Measurements from ENCODE around the gene COX15. TPM values are rescaled to one million over a fixed set of nuclear protein-coding genes. Genes with fewer than 3 reads are reported as not detected.
A peak's percentile ranks its signal among the peaks of the same experiment; 100 is the strongest.

COX15 gene
- total RNA-seq, 4 donors from 2014 or later = 25.2 to 31.0 (median 30.4) TPM

DNA sequence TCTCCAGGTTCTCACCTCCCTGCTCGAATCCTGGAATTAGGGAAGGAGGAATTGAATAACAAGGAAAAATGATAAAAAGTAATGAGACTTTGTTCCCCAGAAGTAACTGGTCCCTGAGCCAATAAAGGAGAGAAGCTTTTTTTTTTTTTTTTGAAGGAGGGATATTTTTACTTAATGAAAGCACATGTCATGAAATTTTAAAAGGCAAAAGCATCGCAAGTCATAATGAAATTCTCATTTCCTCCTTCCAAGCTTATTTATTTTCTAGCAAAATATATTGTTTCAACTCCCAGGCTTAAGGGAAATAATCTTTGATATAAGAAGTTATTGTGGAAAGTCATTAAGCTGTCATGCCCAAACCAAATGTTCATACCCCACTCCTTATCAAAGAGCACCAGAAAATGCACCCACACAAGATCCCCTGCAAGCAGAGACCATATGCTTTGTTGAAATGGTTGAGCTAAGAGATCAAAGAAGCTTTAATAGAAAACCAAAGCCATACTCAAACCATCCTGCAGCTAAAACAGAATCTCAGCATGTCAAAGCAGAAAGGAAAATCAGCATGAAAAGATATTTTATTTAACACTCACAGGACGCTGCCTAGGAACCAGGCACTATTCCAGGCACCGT is 33.9 kb upstream of the COX15 start:
- Histone ChIP-seq H3K27me3 (no peaks in the 10 kb centered on the region), H3K4me3 (no peak overlapping the region), H3K36me3 (peaks cover 0 to 29% (median 0%) of the 10 kb centered on the region in 3 donors), H3K4me1 (no peaks in the 10 kb centered on the region), H3K9me3 (peaks cover 0 to 4% (median 0%) of the 10 kb centered on the region in 4 donors), H3K27ac (no peak overlapping the region)
- no peak for DNase-seq (ENCODE audit: low spot score in 2 of 2)
- WGBS, 2 donors = 78 to 82% methylated on average over 4 of the region's 4 CpGs
- no peak for TF ChIP-seq POLR2A (IDR thresholded peaks at IDR 0.05)
- TF ChIP-seq, protein P1, sequence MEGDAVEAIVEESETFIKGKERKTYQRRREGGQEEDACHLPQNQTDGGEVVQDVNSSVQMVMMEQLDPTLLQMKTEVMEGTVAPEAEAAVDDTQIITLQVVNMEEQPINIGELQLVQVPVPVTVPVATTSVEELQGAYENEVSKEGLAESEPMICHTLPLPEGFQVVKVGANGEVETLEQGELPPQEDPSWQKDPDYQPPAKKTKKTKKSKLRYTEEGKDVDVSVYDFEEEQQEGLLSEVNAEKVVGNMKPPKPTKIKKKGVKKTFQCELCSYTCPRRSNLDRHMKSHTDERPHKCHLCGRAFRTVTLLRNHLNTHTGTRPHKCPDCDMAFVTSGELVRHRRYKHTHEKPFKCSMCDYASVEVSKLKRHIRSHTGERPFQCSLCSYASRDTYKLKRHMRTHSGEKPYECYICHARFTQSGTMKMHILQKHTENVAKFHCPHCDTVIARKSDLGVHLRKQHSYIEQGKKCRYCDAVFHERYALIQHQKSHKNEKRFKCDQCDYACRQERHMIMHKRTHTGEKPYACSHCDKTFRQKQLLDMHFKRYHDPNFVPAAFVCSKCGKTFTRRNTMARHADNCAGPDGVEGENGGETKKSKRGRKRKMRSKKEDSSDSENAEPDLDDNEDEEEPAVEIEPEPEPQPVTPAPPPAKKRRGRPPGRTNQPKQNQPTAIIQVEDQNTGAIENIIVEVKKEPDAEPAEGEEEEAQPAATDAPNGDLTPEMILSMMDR (IDR thresholded peaks at IDR 0.05) = no peak
- TF ChIP-seq EP300 (IDR thresholded peaks at IDR 0.05) = no peak

DNA sequence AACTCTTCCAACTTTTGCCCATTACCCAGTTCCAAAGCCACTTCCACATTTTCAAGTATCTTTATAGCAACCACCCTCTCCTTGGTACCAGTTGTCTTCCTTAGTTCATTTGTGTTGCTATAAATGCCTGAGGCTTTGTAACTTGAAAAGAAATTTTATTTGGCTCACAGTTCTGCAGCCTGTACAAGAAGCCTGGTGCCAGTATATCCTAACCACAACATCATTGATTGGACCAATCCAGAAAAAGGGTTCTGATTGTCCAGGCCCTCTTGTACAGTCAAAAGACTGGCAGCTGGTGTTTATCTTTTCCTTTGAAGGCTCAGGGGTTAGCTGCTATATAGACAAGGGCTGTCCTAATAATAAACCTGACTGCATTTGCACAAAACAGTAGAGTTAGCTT is 29.4 kb upstream of the COX15 start:
- peaks cover 0 to 72% (median 7%) of the 10 kb centered on the region in 3 donors for H3K36me3 ChIP-seq
- TF ChIP-seq, protein P1 (IDR thresholded peaks at IDR 0.05) = no peak
- TF ChIP-seq POLR2A (IDR thresholded peaks at IDR 0.05) = no peak
- TF ChIP-seq EP300 (IDR thresholded peaks at IDR 0.05) = no peak
- H3K4me1 ChIP-seq = no peaks in the 10 kb centered on the region
- H3K27ac ChIP-seq = no peak overlapping the region
- no peak overlapping the region for H3K4me3 ChIP-seq
- no peaks in the 10 kb centered on the region for H3K27me3 ChIP-seq
- no peak for DNase-seq (ENCODE audit: low spot score in 2 of 2)
- H3K9me3 ChIP-seq = peaks cover 0 to 7% (median 0%) of the 10 kb centered on the region in 4 donors

DNA sequence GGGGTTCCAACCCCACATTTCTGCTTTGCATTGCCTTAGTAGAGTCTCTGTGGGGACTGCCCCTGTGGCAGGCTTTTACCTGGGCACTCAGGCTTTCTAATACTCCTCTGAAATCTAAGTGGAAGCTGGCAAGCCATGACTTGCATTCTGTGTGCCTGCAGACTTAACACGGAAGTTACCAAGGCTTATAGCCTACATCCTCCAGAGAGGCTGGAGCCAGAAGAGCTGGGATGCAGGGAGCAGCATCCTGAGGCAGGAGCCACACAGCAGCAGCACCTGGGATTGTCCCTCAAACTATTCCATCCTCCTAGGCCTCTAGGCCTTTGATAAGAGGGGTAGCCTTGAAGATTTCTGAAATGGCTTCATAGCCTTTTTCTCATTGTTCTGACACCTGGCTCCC is 28.4 kb upstream of the COX15 start:
- H3K4me1 ChIP-seq = no peaks in the 10 kb centered on the region
- peaks cover 0 to 7% (median 0%) of the 10 kb centered on the region in 4 donors for H3K9me3 ChIP-seq
- H3K36me3 ChIP-seq = peaks cover 0 to 82% (median 7%) of the 10 kb centered on the region in 3 donors
- TF ChIP-seq POLR2A (IDR thresholded peaks at IDR 0.05) = no peak
- TF ChIP-seq, protein P1 (IDR thresholded peaks at IDR 0.05) = no peak
- no peak for TF ChIP-seq EP300 (IDR thresholded peaks at IDR 0.05)
- H3K27me3 ChIP-seq = no peaks in the 10 kb centered on the region
- DNase-seq (ENCODE audit: low spot score in 2 of 2) = no peak
- H3K4me3 ChIP-seq = no peak overlapping the region
- 83 to 100% methylated on average over 1 of the region's 1 CpG for WGBS, 2 donors
- H3K27ac ChIP-seq = no peak overlapping the region

DNA sequence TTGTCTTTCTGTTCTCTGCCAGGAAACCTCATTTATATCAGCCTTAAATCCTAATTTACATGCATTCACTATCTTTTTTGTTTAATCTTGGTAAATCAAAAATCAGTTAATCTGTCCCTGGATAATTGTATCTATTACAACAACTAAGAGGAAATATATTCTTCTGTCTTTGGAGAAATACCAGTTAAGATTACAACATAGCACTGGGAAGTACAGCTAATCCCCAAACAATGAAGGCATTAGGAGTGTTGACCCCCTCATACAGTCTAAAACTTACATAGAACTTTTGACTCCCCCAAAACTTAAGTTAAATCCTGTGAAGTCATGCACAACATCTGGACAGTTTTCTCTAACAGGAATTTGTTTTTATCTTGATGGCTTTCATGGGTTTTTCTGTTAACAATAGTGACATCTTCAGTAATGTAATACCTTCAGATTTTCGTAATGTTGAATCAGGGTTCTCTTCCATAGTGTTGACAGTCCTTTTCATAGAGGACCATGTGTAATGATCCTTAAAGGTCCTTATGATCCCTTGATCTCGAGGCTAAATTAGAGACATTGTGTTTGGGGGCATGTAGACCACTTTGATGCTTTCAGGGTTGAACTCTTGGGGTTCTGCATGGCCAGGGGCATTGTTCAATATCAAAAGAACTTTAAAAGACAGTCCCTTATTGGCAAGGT is 26.4 kb upstream of the COX15 start:
- Histone ChIP-seq H3K36me3 (peaks cover 0 to 91% (median 11%) of the 10 kb centered on the region in 3 donors), H3K4me3 (no peak overlapping the region), H3K9me3 (peaks cover 0 to 7% (median 0%) of the 10 kb centered on the region in 4 donors), H3K4me1 (no peaks in the 10 kb centered on the region), H3K27ac (no peak overlapping the region), H3K27me3 (no peaks in the 10 kb centered on the region)
- no peak for DNase-seq (ENCODE audit: low spot score in 2 of 2)
- 78 to 80% methylated on average over 2 of the region's 2 CpGs for WGBS, 2 donors
- peak in 1 of 2 donors; percentile 9 for TF ChIP-seq EP300 (IDR thresholded peaks at IDR 0.05)
- TF ChIP-seq, protein P1 (IDR thresholded peaks at IDR 0.05) = no peak

DNA sequence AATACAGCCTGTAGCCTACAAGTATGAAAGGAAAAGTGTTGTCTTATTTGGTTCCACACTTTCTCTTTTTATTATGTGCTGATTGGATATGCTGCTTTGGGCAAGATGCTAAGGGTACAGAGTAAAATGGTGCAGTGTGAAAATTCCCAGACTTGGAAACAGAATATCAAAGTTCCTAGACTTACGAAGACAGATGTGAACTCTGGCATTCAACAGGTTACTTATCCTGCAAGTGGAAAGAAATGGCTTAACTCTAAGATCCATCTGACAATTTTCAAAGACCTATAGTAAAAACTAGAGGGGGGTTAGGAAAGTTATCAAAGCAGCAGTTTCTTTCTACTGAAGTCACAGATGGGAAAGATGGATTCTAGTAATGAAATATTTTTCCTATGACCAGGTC is 24.2 kb upstream of the COX15 start:
- peaks cover 0 to 98% (median 11%) of the 10 kb centered on the region in 3 donors for H3K36me3 ChIP-seq
- 88 to 93% methylated on average over 1 of the region's 1 CpG for WGBS, 2 donors
- DNase-seq (ENCODE audit: low spot score in 2 of 2) = no peak
- H3K9me3 ChIP-seq = peaks cover 0 to 7% (median 0%) of the 10 kb centered on the region in 4 donors
- TF ChIP-seq POLR2A (IDR thresholded peaks at IDR 0.05) (no peak), EP300 (IDR thresholded peaks at IDR 0.05) (no peak)
- TF ChIP-seq, protein P1 (IDR thresholded peaks at IDR 0.05) = no peak
- H3K4me3 ChIP-seq = no peak overlapping the region
- no peaks in the 10 kb centered on the region for H3K4me1 ChIP-seq
- H3K27ac ChIP-seq = no peak overlapping the region
- H3K27me3 ChIP-seq = no peaks in the 10 kb centered on the region
